Measurements from ENCODE around the gene GRAMD2A.

GRCh38 chr15:72169921-72170611 is 27.5 kb downstream of the GRAMD2A start:
- TF ChIP-seq CTCF (IDR thresholded peaks at IDR 0.05; ENCODE audit: insufficient read depth, low read length, poor library complexity, severe bottlenecking) = no peak
- no peak for TF ChIP-seq EZH2phosphoT487 (conservative IDR thresholded peaks at IDR 0.05; ENCODE audit: low read length)

Data from SU-DHL-6 (cell line).